Measurements from ENCODE around the gene TMEM131. TPM values are rescaled to one million over a fixed set of nuclear protein-coding genes. Genes with fewer than 3 reads are reported as not detected.

Gene TMEM131
- total RNA-seq, 1 donor from 2014 or later, result 58.8 TPM

DNA sequence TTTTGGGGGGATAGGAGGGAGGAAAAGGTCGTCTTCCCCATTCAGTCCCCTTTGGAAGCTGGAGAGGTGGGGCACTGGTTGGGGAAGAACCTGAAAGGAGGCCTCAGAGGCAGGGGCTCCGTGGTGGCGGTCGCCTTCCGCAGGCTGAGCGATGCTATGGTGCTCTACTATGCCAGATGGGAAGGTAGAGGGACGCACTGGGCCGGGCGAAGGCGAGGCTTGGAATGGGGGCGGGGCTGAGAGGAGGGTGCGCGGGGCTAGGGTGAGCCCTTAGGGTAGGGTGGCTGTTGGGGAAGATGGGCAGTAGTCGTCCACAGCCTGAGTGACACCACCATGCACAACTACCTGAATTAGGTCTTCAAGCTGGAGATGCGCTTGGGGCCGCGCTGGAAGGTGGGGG lies 271.2 kb downstream of the TMEM131 start:
- Mint-ChIP-seq H3K36me3 (ENCODE audit: insufficient read depth) (no peaks in the 10 kb centered on the region), H3K4me1 (ENCODE audit: low read depth) (peaks cover 25% of the 10 kb centered on the region), H3K27me3 (no peaks in the 10 kb centered on the region), H3K4me3 (ENCODE audit: low read depth) (no peak overlapping the region), H3K9me3 (ENCODE audit: low read depth) (no peaks in the 10 kb centered on the region), H3K27ac (no peak overlapping the region)
- DNase-seq (ENCODE audit: low spot score, unreplicated experiment), result no peak
- TF ChIP-seq, protein P1, sequence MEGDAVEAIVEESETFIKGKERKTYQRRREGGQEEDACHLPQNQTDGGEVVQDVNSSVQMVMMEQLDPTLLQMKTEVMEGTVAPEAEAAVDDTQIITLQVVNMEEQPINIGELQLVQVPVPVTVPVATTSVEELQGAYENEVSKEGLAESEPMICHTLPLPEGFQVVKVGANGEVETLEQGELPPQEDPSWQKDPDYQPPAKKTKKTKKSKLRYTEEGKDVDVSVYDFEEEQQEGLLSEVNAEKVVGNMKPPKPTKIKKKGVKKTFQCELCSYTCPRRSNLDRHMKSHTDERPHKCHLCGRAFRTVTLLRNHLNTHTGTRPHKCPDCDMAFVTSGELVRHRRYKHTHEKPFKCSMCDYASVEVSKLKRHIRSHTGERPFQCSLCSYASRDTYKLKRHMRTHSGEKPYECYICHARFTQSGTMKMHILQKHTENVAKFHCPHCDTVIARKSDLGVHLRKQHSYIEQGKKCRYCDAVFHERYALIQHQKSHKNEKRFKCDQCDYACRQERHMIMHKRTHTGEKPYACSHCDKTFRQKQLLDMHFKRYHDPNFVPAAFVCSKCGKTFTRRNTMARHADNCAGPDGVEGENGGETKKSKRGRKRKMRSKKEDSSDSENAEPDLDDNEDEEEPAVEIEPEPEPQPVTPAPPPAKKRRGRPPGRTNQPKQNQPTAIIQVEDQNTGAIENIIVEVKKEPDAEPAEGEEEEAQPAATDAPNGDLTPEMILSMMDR (IDR thresholded peaks at IDR 0.05; ENCODE audit: unreplicated experiment), result no peak

DNA sequence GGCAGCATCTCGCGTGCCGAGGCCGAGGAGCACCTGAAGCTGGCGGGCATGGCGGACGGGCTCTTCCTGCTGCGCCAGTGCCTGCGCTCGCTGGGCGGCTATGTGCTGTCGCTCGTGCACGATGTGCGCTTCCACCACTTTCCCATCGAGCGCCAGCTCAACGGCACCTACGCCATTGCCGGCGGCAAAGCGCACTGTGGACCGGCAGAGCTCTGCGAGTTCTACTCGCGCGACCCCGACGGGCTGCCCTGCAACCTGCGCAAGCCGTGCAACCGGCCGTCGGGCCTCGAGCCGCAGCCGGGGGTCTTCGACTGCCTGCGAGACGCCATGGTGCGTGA lies 271.7 kb downstream of the TMEM131 start:
- TF ChIP-seq, protein P1 (IDR thresholded peaks at IDR 0.05; ENCODE audit: unreplicated experiment), result no peak
- Mint-ChIP-seq H3K4me1 (ENCODE audit: low read depth) (peaks cover 25% of the 10 kb centered on the region), H3K27me3 (no peaks in the 10 kb centered on the region), H3K9me3 (ENCODE audit: low read depth) (no peaks in the 10 kb centered on the region), H3K27ac (no peak overlapping the region), H3K36me3 (ENCODE audit: insufficient read depth) (no peaks in the 10 kb centered on the region), H3K4me3 (ENCODE audit: low read depth) (no peak overlapping the region)
- no peak for DNase-seq (ENCODE audit: low spot score, unreplicated experiment)

DNA sequence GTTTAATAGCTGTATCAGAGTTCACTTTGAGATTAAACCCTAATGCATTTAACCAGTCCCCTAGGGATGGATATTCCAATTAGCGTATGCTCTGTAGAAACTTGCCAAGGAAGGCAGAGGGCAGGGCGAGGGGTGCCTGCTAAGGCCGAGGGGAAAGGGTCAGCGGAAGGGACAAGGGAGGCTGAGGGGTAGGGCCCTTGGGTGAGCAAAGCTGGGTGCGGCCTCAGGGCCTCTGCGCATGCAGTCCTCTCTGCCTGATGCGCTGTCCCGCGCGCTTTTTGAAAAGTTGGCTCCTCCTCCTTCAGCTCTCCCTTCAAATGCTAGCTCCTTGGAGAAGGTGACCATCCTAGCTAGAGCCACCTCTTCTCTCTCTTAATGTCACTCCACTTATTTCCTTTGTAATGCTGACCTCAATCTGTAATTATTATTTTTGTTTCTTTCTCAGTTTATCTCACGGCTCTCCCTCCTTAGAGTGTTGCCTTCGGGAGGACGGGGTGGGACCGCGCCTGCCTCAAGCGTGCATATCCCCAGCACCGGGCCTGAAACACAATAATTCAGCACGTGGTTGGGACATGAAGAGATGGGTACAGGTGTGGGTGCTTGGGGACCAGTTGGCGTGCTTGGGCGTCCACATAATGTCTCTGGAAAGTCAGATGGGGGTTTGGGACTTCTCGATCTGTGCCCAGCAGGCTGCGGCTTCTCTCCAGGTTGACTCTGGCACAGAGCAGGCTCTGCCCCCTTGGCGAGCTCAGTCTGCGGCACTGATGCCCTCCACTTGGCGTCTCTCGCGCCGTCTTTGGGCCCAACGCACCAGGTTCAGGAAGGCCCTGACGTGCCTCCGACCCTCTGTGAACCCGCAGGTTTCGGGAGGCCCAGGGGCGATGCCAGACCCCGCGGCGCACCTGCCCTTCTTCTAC lies 272.3 kb downstream of the TMEM131 start:
- H3K27ac Mint-ChIP-seq, result no peak overlapping the region

GRCh38 chr2:97722227-97722626 lies 273.5 kb downstream of the TMEM131 start:
- Mint-ChIP-seq H3K4me1 (ENCODE audit: low read depth) (peaks cover 18% of the 10 kb centered on the region), H3K27ac (no peak overlapping the region), H3K27me3 (no peaks in the 10 kb centered on the region), H3K4me3 (ENCODE audit: low read depth) (no peak overlapping the region), H3K9me3 (ENCODE audit: low read depth) (no peaks in the 10 kb centered on the region), H3K36me3 (ENCODE audit: insufficient read depth) (no peaks in the 10 kb centered on the region)
- TF ChIP-seq, protein P1 (IDR thresholded peaks at IDR 0.05; ENCODE audit: unreplicated experiment), result no peak
- DNase-seq (ENCODE audit: low spot score, unreplicated experiment), result no peak

More for the DNA sequence above, 272.3 kb downstream of the TMEM131 start:
- H3K9me3 Mint-ChIP-seq (ENCODE audit: low read depth), result no peaks in the 10 kb centered on the region
- no peak for DNase-seq (ENCODE audit: low spot score, unreplicated experiment)
- no peak overlapping the region for H3K4me3 Mint-ChIP-seq (ENCODE audit: low read depth)
- no peaks in the 10 kb centered on the region for H3K27me3 Mint-ChIP-seq
- peaks cover 24% of the 10 kb centered on the region for H3K4me1 Mint-ChIP-seq (ENCODE audit: low read depth)
- TF ChIP-seq, protein P1 (IDR thresholded peaks at IDR 0.05; ENCODE audit: unreplicated experiment), result no peak
- H3K36me3 Mint-ChIP-seq (ENCODE audit: insufficient read depth), result no peaks in the 10 kb centered on the region

DNA sequence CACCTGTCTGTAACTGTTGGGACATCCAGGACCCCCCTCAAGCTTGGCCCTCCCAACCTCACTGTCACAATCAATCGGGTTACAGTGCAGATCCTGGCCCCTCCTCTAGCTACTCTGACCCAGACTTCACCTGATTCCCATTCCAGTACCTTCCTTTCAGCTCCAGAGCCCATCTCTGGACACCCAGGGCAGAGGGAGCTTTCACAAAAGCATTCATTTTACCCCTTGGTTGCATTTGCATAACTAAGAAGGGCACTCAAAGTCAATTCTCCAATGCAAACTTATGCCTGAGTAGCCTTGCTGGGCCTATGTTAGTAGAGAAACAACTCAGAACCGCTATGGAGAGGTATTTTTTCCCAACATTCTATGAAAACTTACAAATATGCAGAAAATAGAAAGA lies 275.0 kb downstream of the TMEM131 start:
- no peaks in the 10 kb centered on the region for H3K9me3 Mint-ChIP-seq (ENCODE audit: low read depth)
- peaks cover 12% of the 10 kb centered on the region for H3K4me1 Mint-ChIP-seq (ENCODE audit: low read depth)
- no peaks in the 10 kb centered on the region for H3K36me3 Mint-ChIP-seq (ENCODE audit: insufficient read depth)
- H3K27me3 Mint-ChIP-seq, result no peaks in the 10 kb centered on the region
- TF ChIP-seq, protein P1 (IDR thresholded peaks at IDR 0.05; ENCODE audit: unreplicated experiment), result no peak
- H3K4me3 Mint-ChIP-seq (ENCODE audit: low read depth), result no peak overlapping the region
- H3K27ac Mint-ChIP-seq, result no peak overlapping the region
- DNase-seq (ENCODE audit: low spot score, unreplicated experiment), result no peak
